Body of pancreas (tissue), 4 donors: ENCODE measurements around the gene C9orf152. TPM values are rescaled to one million over a fixed set of nuclear protein-coding genes. Genes with fewer than 3 reads are reported as not detected.
A peak's percentile ranks its signal among the peaks of the same experiment; 100 is the strongest.
"Not testable (repeated sequence)": the region's sequence is repeated elsewhere in the genome, so short reads cannot be mapped to it uniquely, and the experiment has no call there.

Source experiments
- ATAC-seq: fragments of 150-250 bp; one replicate; pipeline ENCODE4 v1.9.1; 2016
- DNase-seq, 4 donors: peaks; one replicate each; pipeline ENCODE4 v3.0.0-alpha.2; 2019
- H3K27ac ChIP-seq, 4 donors: fragments of 200-600 bp; sonication (generic); 1 replicate in 3 of 4; 2 replicates in 1 of 4; pipeline versions ENCODE4 v1.5.1 to v1.6.1; 2016 to 2019; ENCODE audit warnings: mild to moderate bottlenecking in 1 of 4, mixed read lengths in 1 of 4, moderate library complexity in 1 of 4
- H3K27me3 ChIP-seq, 2 donors: fragments of 200-600 bp; sonication (generic); one replicate each; pipeline ENCODE4 v1.6.0; 2016; ENCODE audit warnings: mild to moderate bottlenecking in 1 of 2
- H3K36me3 ChIP-seq, 2 donors: fragments of 200-600 bp; sonication (generic); replicated peaks in 1 of 2; 2 replicates each; pipeline ENCODE4 v1.5.1; 2016; ENCODE audit warnings: low read depth in 2 of 2; ENCODE audit not compliant: insufficient read depth in 1 of 2
- H3K4me1 ChIP-seq: fragments of 200-600 bp; sonication (generic); one replicate; pipeline ENCODE4 v1.6.0; 2016
- H3K4me3 ChIP-seq, 2 donors: fragments of 200-600 bp; sonication (generic); 1 replicate in 1 of 2; 2 replicates in 1 of 2; pipeline ENCODE4 v1.5.1; 2016 to 2019
- H3K9me3 ChIP-seq, 3 donors: fragments of 200-600 bp; sonication (generic); 1 replicate in 2 of 3; 2 replicates in 1 of 3; pipeline ENCODE4 v1.5.1; 2016
- POLR2A ChIP-seq, 3 donors: fragments of 450-650 bp; IDR thresholded peaks; one replicate each; pipeline ENCODE4 v1.6.1; 2016; ENCODE audit warnings: antibody characterized with exemption in 3 of 3, mild to moderate bottlenecking in 2 of 3
- WGBS, 2 donors: methylation state at CpG; one replicate each; pipeline ENCODE4 v1.1.5; 2017; 5-methylcytosine and 5-hydroxymethylcytosine counted together
- intact Hi-C: fragments of 100-400 bp; cut with DNase I; formaldehyde crosslinking; loops from one replicate; pipeline ENCODE4 v1.15.1; 2023
- total RNA-seq, 2 donors: library from RNA; depleted of rRNA; stranded (reverse); fragments of >200 nt; gene quantifications; one replicate each; pipeline ENCODE4 v1.1.0, GENCODE V29; 2016
- TF ChIP-seq, protein P1 (sequence below), 7 experiments: fragments of 450-650 bp in 4 of 7; fragments of 200-600 bp in 3 of 7; sonication (generic) in 3 of 7; IDR thresholded peaks; one replicate each; pipeline ENCODE4 v1.5.1; 2016 to 2019; ENCODE audit warnings: antibody characterized with exemption in 7 of 7

The C9orf152 gene
- total RNA-seq, 2 donors from 2014 or later: 0.33 to 3.4 TPM

DNA sequence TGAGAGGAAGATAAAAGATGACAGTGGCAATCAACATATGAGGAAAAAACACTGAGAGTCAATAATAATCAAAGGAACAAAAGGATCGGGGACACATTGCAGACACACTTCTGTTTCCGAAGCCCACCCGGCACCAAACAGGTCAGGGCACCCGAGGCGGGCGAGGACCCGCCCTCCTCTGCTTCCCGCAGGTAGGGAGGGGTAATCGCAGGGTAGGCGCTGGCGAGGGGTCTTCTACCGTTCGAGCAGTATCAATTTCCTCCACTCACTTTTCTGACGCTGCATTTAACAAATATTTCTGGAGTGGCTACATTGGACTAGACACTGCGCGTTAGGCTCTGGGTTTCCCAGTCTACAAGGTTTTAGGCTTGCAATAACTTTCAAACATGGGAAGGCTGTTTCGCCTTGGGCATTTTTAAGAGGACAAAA, 47.1 kb upstream of the C9orf152 start:
- Histone ChIP-seq H3K27me3 (no peaks in the 10 kb centered on the region), H3K9me3 (no peaks in the 10 kb centered on the region), H3K4me1 (peaks cover 42% of the 10 kb centered on the region), H3K27ac (peak overlapping the region; percentile 91 to 95 (median 94)), H3K4me3 (peak overlapping the region; percentile 95 to 98), H3K36me3 (no peaks in the 10 kb centered on the region)
- peak in 1 of 4 donors; percentile 18 for DNase-seq
- ATAC-seq: no peak
- TF ChIP-seq, protein P1, sequence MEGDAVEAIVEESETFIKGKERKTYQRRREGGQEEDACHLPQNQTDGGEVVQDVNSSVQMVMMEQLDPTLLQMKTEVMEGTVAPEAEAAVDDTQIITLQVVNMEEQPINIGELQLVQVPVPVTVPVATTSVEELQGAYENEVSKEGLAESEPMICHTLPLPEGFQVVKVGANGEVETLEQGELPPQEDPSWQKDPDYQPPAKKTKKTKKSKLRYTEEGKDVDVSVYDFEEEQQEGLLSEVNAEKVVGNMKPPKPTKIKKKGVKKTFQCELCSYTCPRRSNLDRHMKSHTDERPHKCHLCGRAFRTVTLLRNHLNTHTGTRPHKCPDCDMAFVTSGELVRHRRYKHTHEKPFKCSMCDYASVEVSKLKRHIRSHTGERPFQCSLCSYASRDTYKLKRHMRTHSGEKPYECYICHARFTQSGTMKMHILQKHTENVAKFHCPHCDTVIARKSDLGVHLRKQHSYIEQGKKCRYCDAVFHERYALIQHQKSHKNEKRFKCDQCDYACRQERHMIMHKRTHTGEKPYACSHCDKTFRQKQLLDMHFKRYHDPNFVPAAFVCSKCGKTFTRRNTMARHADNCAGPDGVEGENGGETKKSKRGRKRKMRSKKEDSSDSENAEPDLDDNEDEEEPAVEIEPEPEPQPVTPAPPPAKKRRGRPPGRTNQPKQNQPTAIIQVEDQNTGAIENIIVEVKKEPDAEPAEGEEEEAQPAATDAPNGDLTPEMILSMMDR (IDR thresholded peaks at IDR 0.05): no peak
- no peak for TF ChIP-seq POLR2A (IDR thresholded peaks at IDR 0.05)
- intact Hi-C loops: no loop called here
- WGBS, 2 donors: 0 to 2% methylated on average over 17 of the region's 17 CpGs

DNA sequence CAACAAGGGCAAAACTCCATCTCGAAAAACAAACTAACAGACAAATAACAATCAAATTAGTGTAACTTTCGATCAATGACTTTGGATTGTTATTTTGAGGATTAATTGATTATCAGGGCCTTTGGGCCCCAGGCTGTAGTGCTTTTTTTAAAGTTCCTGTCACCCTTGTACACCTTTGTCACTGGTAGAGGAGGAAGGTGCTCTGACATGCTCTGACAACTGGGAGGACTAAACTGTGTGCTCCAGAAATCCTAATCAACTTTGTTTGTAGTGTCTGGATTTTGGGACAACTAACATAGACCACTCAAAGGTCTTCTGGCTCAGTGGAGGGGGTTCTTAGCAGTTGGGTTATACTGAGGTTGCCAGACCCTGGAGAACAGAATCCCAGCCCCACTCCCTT, 46.5 kb upstream of the C9orf152 start:
- ATAC-seq (no peak), DNase-seq (no peak)
- 66 to 68% methylated on average over 2 of the region's 2 CpGs for WGBS, 2 donors
- H3K4me3 ChIP-seq: peak overlapping the region in 1 of 2 donors; percentile 98
- intact Hi-C loops: no loop called here
- no peaks in the 10 kb centered on the region for H3K9me3 ChIP-seq
- peaks cover 42% of the 10 kb centered on the region for H3K4me1 ChIP-seq
- peak overlapping the region in 2 of 4 donors; percentile 93 to 94 for H3K27ac ChIP-seq
- no peaks in the 10 kb centered on the region for H3K36me3 ChIP-seq
- TF ChIP-seq POLR2A (IDR thresholded peaks at IDR 0.05): no peak
- TF ChIP-seq, protein P1 (IDR thresholded peaks at IDR 0.05): no peak
- H3K27me3 ChIP-seq: no peaks in the 10 kb centered on the region

DNA sequence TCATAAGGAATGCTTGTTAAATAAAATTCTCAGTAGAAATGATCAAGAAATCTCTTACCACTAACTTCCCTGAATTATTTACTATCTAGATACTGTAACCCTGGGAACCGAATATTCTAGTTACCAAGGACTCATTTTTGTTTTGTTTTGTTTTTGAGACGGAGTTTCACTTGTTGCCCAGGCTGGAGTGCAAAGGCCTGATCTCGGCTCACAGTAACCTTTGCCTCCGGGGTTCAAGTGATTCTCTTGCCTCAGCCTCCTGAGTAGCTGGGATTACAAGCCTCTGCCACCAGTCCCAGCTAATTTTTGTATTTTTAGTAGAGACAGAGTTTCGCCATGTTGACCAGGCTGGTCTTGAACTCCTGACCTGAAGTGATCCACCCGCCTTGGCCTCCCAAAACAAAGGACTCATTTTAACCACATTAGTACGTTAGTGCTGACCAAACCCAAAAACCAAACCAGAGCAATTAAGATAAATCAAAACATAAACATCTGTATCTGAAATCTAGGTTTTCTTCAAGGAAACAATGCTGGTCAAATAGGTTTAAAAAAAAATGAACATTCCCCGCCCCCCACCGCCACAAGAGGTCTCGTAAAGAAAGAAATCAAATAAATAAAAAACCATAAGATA, 44.7 kb upstream of the C9orf152 start:
- H3K27ac ChIP-seq: no peak overlapping the region
- no peaks in the 10 kb centered on the region for H3K27me3 ChIP-seq
- ATAC-seq (no peak), DNase-seq (peak in 1 of 4 donors; percentile 11)
- 70 to 76% methylated on average over 10 of the region's 10 CpGs for WGBS, 2 donors
- no peak overlapping the region for H3K4me3 ChIP-seq
- no peak for TF ChIP-seq POLR2A (IDR thresholded peaks at IDR 0.05)
- TF ChIP-seq, protein P1 (IDR thresholded peaks at IDR 0.05): no peak
- peaks cover 39% of the 10 kb centered on the region for H3K4me1 ChIP-seq
- intact Hi-C loops: no loop called here
- H3K9me3 ChIP-seq: no peaks in the 10 kb centered on the region
- H3K36me3 ChIP-seq: no peaks in the 10 kb centered on the region

DNA sequence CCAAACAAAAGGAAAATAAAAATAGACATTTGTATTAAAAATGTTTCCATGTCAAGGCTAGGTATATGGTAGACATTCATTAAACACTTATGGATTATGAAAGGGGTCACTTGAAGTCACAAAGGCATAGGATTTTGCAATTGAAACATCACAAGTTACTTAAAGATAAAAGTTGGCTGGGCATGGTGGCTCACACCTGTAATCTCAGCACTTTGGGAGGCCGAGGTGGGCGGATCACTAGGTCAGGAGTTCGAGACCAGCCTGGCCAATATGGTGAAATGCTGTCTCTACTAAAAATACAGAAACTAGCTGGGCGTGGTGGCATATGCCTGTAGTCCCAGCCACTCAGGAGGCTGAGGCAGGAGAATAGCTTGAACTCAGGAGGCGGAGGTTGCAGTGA, 43.8 kb upstream of the C9orf152 start:
- WGBS, 2 donors: 97 to 100% methylated on average over 5 of the region's 5 CpGs
- DNase-seq, H3K36me3 ChIP-seq, H3K9me3 ChIP-seq, H3K4me3 ChIP-seq, ATAC-seq, H3K27me3 ChIP-seq, intact Hi-C loops, H3K27ac ChIP-seq: not testable (repeated sequence)
- peaks cover 32% of the 10 kb centered on the region for H3K4me1 ChIP-seq

DNA sequence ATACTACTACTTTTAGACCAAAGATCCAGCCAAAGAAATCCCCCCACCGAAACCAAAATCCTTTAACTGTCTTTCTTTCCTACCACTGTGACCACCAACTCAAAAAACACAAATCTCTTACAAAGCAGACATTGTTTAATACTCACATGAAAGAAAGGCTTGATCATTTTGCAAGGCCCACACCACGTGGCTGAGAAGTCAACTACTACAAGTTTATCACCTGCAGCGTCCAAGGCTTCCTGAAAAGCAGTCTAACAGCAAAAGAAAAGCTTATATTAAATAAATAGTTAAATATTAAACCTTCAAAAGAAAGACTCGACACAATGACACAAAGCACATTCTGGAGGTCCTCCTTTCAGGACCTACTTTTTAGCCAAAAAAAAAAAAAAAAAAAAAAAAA, 43.3 kb upstream of the C9orf152 start:
- no peaks in the 10 kb centered on the region for H3K9me3 ChIP-seq
- intact Hi-C loops: no loop called here
- H3K4me1 ChIP-seq: peaks cover 32% of the 10 kb centered on the region
- no peak for ATAC-seq
- peaks cover 0 to 2% of the 10 kb centered on the region in 2 donors for H3K36me3 ChIP-seq
- TF ChIP-seq POLR2A (IDR thresholded peaks at IDR 0.05): no peak
- TF ChIP-seq, protein P1 (IDR thresholded peaks at IDR 0.05): no peak
- no peak overlapping the region for H3K4me3 ChIP-seq
- H3K27me3 ChIP-seq: no peaks in the 10 kb centered on the region
- DNase-seq: peak in 1 of 4 donors; percentile 26
- 37 to 40% methylated on average over 4 of the region's 4 CpGs for WGBS, 2 donors
- no peak overlapping the region for H3K27ac ChIP-seq
